ENCODE data around the gene PLIN5.

DNA sequence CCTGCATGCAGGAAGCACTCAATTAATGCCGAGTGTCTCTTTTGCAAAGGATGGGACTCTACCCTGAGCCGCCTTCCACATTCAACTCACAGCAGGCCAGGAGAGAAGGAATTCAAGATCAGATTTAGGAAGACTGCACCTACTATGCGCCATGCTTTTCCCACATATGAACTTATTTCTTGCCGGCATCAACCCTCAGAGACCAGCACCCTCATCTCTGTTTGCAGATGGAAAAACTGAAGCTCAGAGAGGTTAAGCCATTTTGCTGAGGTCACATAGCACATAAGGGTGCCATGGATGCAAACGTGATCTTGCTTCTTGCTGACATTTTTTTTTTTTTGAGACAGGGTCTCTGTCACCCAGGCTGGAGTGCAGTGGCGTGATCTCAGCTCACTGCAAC, 38.7 kb upstream of the PLIN5 start:
- TF ChIP-seq SMC3 (conservative IDR thresholded peaks at IDR 0.05; ENCODE audit: poor library complexity) (no peak), EZH2 (IDR thresholded peaks at IDR 0.05; ENCODE audit: borderline replicate concordance, insufficient read depth, low read length, poor library complexity, severe bottlenecking) (no peak), TAF1 (IDR thresholded peaks at IDR 0.05; ENCODE audit: low read depth) (no peak), POLR2AphosphoS5 (IDR thresholded peaks at IDR 0.05) (no peak), EP300 (conservative IDR thresholded peaks at IDR 0.05; ENCODE audit: poor library complexity, severe bottlenecking) (no peak), RAD21 (conservative IDR thresholded peaks at IDR 0.05) (no peak), MXI1 (conservative IDR thresholded peaks at IDR 0.05; ENCODE audit: poor library complexity, severe bottlenecking) (no peak)
- TF ChIP-seq, protein P1, sequence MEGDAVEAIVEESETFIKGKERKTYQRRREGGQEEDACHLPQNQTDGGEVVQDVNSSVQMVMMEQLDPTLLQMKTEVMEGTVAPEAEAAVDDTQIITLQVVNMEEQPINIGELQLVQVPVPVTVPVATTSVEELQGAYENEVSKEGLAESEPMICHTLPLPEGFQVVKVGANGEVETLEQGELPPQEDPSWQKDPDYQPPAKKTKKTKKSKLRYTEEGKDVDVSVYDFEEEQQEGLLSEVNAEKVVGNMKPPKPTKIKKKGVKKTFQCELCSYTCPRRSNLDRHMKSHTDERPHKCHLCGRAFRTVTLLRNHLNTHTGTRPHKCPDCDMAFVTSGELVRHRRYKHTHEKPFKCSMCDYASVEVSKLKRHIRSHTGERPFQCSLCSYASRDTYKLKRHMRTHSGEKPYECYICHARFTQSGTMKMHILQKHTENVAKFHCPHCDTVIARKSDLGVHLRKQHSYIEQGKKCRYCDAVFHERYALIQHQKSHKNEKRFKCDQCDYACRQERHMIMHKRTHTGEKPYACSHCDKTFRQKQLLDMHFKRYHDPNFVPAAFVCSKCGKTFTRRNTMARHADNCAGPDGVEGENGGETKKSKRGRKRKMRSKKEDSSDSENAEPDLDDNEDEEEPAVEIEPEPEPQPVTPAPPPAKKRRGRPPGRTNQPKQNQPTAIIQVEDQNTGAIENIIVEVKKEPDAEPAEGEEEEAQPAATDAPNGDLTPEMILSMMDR (IDR thresholded peaks at IDR 0.05; ENCODE audit: poor library complexity, severe bottlenecking): no peak
- TF ChIP-seq, protein P2, sequence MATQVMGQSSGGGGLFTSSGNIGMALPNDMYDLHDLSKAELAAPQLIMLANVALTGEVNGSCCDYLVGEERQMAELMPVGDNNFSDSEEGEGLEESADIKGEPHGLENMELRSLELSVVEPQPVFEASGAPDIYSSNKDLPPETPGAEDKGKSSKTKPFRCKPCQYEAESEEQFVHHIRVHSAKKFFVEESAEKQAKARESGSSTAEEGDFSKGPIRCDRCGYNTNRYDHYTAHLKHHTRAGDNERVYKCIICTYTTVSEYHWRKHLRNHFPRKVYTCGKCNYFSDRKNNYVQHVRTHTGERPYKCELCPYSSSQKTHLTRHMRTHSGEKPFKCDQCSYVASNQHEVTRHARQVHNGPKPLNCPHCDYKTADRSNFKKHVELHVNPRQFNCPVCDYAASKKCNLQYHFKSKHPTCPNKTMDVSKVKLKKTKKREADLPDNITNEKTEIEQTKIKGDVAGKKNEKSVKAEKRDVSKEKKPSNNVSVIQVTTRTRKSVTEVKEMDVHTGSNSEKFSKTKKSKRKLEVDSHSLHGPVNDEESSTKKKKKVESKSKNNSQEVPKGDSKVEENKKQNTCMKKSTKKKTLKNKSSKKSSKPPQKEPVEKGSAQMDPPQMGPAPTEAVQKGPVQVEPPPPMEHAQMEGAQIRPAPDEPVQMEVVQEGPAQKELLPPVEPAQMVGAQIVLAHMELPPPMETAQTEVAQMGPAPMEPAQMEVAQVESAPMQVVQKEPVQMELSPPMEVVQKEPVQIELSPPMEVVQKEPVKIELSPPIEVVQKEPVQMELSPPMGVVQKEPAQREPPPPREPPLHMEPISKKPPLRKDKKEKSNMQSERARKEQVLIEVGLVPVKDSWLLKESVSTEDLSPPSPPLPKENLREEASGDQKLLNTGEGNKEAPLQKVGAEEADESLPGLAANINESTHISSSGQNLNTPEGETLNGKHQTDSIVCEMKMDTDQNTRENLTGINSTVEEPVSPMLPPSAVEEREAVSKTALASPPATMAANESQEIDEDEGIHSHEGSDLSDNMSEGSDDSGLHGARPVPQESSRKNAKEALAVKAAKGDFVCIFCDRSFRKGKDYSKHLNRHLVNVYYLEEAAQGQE (IDR thresholded peaks at IDR 0.05; ENCODE audit: borderline replicate concordance): no peak

Measured in neural cell (in vitro differentiated cells).